ENCODE data around the gene KCNJ5.

Gene KCNJ5

GRCh38 chr11:128942817-128943427, 51.8 kb downstream of the KCNJ5 start, which contains the start of gene TP53AIP1:
TP53AIP1 (minus strand) TSS chr11:128942871; CDS start chr11:128937818, 5,053 bp downstream.
- Histone ChIP-seq H3K27ac (ENCODE audit: low read depth, low read length) (no peak within 1 kb of the TSS), H3K4me1 (ENCODE audit: control insufficient read depth, insufficient read depth, low read length) (no peaks in the 10 kb centered on the region), H3K9ac (ENCODE audit: low read length) (no peak within 1 kb of the TSS), H3K36me3 (ENCODE audit: control insufficient read depth, insufficient read depth, low read length) (no peaks in the 10 kb centered on the region), H3K27me3 (ENCODE audit: control insufficient read depth, insufficient read depth, low read length) (no peaks in the 10 kb centered on the region), H3K4me3 (ENCODE audit: low read length) (no peak within 1 kb of the TSS)

- no peaks in the 10 kb centered on the region for H3K36me3 ChIP-seq (ENCODE audit: control insufficient read depth, insufficient read depth, low read length)
- H3K27ac ChIP-seq (ENCODE audit: low read depth, low read length): no peak overlapping the region
- no peaks in the 10 kb centered on the region for H3K27me3 ChIP-seq (ENCODE audit: control insufficient read depth, insufficient read depth, low read length)
- H3K4me1 ChIP-seq (ENCODE audit: control insufficient read depth, insufficient read depth, low read length): no peaks in the 10 kb centered on the region
- no peak overlapping the region for H3K4me3 ChIP-seq (ENCODE audit: low read length)
- H3K9ac ChIP-seq (ENCODE audit: low read length): no peak overlapping the region
Measured at GRCh38 chr11:128943428-128943976, 52.3 kb downstream of the KCNJ5 start.

DNA sequence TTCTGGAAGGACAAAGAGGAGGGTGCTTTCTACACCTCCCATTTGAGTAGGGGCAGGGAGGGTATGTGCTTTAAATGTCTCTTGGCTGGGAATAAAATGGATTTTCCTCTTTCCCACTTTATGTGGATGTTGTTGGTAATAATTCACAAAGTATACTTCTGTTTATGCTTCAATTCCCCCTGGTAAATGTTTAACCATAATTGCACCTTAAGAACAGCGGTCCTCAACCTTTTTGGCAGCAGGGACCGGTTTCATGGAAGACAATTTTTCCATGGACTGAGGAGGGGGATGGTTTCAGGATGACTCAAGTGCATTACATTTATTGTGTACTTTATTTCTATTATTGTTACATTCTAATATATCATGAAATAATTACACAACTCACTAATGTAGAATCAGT, 55.5 kb downstream of the KCNJ5 start:
- Histone ChIP-seq H3K27ac (ENCODE audit: low read depth, low read length) (no peak overlapping the region), H3K9ac (ENCODE audit: low read length) (no peak overlapping the region), H3K36me3 (ENCODE audit: control insufficient read depth, insufficient read depth, low read length) (no peaks in the 10 kb centered on the region), H3K4me1 (ENCODE audit: control insufficient read depth, insufficient read depth, low read length) (no peaks in the 10 kb centered on the region), H3K27me3 (ENCODE audit: control insufficient read depth, insufficient read depth, low read length) (no peaks in the 10 kb centered on the region), H3K4me3 (ENCODE audit: low read length) (no peak overlapping the region)

- H3K27ac ChIP-seq (ENCODE audit: low read depth, low read length): no peak overlapping the region
- no peaks in the 10 kb centered on the region for H3K36me3 ChIP-seq (ENCODE audit: control insufficient read depth, insufficient read depth, low read length)
- no peaks in the 10 kb centered on the region for H3K4me1 ChIP-seq (ENCODE audit: control insufficient read depth, insufficient read depth, low read length)
- no peak overlapping the region for H3K9ac ChIP-seq (ENCODE audit: low read length)
- H3K4me3 ChIP-seq (ENCODE audit: low read length): no peak overlapping the region
- no peaks in the 10 kb centered on the region for H3K27me3 ChIP-seq (ENCODE audit: control insufficient read depth, insufficient read depth, low read length)
Measured at GRCh38 chr11:128947773-128948172, 56.6 kb downstream of the KCNJ5 start.

GRCh38 chr11:128948583-128948982, 57.4 kb downstream of the KCNJ5 start:
- Histone ChIP-seq H3K9ac (ENCODE audit: low read length) (no peak overlapping the region), H3K27me3 (ENCODE audit: control insufficient read depth, insufficient read depth, low read length) (peaks cover 2% of the 10 kb centered on the region)

GRCh38 chr11:128949791-128950454, 58.8 kb downstream of the KCNJ5 start:
- no peaks in the 10 kb centered on the region for H3K4me1 ChIP-seq (ENCODE audit: control insufficient read depth, insufficient read depth, low read length)
- H3K36me3 ChIP-seq (ENCODE audit: control insufficient read depth, insufficient read depth, low read length): no peaks in the 10 kb centered on the region
- peaks cover 2% of the 10 kb centered on the region for H3K27me3 ChIP-seq (ENCODE audit: control insufficient read depth, insufficient read depth, low read length)
- no peak overlapping the region for H3K27ac ChIP-seq (ENCODE audit: low read depth, low read length)
- no peak overlapping the region for H3K9ac ChIP-seq (ENCODE audit: low read length)
- no peak overlapping the region for H3K4me3 ChIP-seq (ENCODE audit: low read length)

More at GRCh38 chr11:128948583-128948982, 57.4 kb downstream of the KCNJ5 start:
- no peak overlapping the region for H3K4me3 ChIP-seq (ENCODE audit: low read length)
- no peaks in the 10 kb centered on the region for H3K36me3 ChIP-seq (ENCODE audit: control insufficient read depth, insufficient read depth, low read length)
- H3K4me1 ChIP-seq (ENCODE audit: control insufficient read depth, insufficient read depth, low read length): no peaks in the 10 kb centered on the region
- no peak overlapping the region for H3K27ac ChIP-seq (ENCODE audit: low read depth, low read length)

- Histone ChIP-seq H3K27me3 (ENCODE audit: control insufficient read depth, insufficient read depth, low read length) (peaks cover 2% of the 10 kb centered on the region), H3K4me1 (ENCODE audit: control insufficient read depth, insufficient read depth, low read length) (no peaks in the 10 kb centered on the region), H3K27ac (ENCODE audit: low read depth, low read length) (no peak overlapping the region), H3K4me3 (ENCODE audit: low read length) (no peak overlapping the region), H3K9ac (ENCODE audit: low read length) (no peak overlapping the region), H3K36me3 (ENCODE audit: control insufficient read depth, insufficient read depth, low read length) (no peaks in the 10 kb centered on the region)
Measured at GRCh38 chr11:128953151-128953550, 62.0 kb downstream of the KCNJ5 start.

- H3K27me3 ChIP-seq (ENCODE audit: control insufficient read depth, insufficient read depth, low read length): peaks cover 2% of the 10 kb centered on the region
- H3K36me3 ChIP-seq (ENCODE audit: control insufficient read depth, insufficient read depth, low read length): no peaks in the 10 kb centered on the region
- H3K4me1 ChIP-seq (ENCODE audit: control insufficient read depth, insufficient read depth, low read length): no peaks in the 10 kb centered on the region
- no peak overlapping the region for H3K9ac ChIP-seq (ENCODE audit: low read length)
- H3K4me3 ChIP-seq (ENCODE audit: low read length): no peak overlapping the region
- H3K27ac ChIP-seq (ENCODE audit: low read depth, low read length): no peak overlapping the region
Measured at GRCh38 chr11:128955636-128956035, 64.5 kb downstream of the KCNJ5 start.

DNA sequence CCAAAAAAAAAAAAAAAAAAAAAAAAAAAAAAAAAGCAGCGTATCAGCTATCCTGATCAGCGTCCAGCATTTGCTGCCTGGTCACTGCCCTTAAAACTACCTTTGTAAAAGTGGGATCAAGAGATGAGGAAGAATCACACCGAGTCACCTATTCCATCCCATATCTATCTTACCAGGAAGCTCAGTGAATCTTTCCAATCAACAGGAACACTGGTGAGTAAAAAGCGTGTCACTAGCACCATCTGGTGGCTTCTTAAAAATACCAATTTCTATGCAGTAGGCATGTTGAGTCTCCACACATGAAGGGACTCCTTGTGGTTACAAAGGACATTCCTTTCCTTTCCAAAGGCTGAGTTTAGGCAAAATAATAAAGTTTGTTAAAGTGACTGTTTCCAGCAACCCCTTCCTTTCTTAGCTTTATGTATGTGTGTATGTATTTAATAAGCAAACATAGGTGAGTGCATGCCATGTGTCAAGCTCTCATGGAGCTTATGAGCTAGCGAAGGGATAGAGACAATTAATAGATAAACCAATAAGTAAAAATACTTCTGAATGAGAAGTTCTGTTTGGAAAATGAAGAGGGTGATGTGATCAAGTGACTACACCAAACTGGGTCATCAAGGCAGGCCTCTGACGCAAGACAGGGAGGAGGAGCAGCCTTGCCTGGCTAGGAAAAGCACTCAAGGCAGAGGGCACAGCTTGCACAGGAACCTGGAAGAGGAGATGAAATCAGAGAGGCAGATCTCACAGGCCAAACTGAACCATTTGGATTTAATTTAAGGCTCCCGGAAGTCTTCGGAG, 65.4 kb downstream of the KCNJ5 start:
- Histone ChIP-seq H3K4me3 (ENCODE audit: low read length) (no peak overlapping the region), H3K9ac (ENCODE audit: low read length) (no peak overlapping the region), H3K36me3 (ENCODE audit: control insufficient read depth, insufficient read depth, low read length) (no peaks in the 10 kb centered on the region), H3K27ac (ENCODE audit: low read depth, low read length) (no peak overlapping the region), H3K4me1 (ENCODE audit: control insufficient read depth, insufficient read depth, low read length) (no peaks in the 10 kb centered on the region), H3K27me3 (ENCODE audit: control insufficient read depth, insufficient read depth, low read length) (peaks cover 2% of the 10 kb centered on the region)

DNA sequence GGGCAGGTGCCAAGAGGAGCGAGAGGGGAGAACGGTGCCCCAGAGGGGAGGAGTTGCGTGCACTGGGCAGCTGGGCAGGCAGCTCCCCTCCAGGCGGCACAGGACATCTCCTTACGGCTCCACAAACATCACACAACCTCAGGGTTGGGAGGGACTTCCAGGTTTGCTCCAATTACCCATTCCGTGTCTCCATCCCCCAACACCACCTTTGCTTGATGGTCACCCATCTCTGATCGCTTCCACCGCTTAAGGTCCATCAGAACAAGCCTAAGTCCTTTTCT, 66.0 kb downstream of the KCNJ5 start:
- Histone ChIP-seq H3K4me3 (ENCODE audit: low read length) (no peak overlapping the region), H3K27me3 (ENCODE audit: control insufficient read depth, insufficient read depth, low read length) (peaks cover 2% of the 10 kb centered on the region), H3K36me3 (ENCODE audit: control insufficient read depth, insufficient read depth, low read length) (no peaks in the 10 kb centered on the region), H3K4me1 (ENCODE audit: control insufficient read depth, insufficient read depth, low read length) (no peaks in the 10 kb centered on the region), H3K9ac (ENCODE audit: low read length) (no peak overlapping the region), H3K27ac (ENCODE audit: low read depth, low read length) (no peak overlapping the region)

- H3K36me3 ChIP-seq (ENCODE audit: control insufficient read depth, insufficient read depth, low read length): peaks cover 2% of the 10 kb centered on the region
- no peak overlapping the region for H3K4me3 ChIP-seq (ENCODE audit: low read length)
- H3K27me3 ChIP-seq (ENCODE audit: control insufficient read depth, insufficient read depth, low read length): no peaks in the 10 kb centered on the region
- no peaks in the 10 kb centered on the region for H3K4me1 ChIP-seq (ENCODE audit: control insufficient read depth, insufficient read depth, low read length)
- no peak overlapping the region for H3K27ac ChIP-seq (ENCODE audit: low read depth, low read length)
- no peak overlapping the region for H3K9ac ChIP-seq (ENCODE audit: low read length)
Measured at GRCh38 chr11:128961645-128962044, 70.5 kb downstream of the KCNJ5 start.

DNA sequence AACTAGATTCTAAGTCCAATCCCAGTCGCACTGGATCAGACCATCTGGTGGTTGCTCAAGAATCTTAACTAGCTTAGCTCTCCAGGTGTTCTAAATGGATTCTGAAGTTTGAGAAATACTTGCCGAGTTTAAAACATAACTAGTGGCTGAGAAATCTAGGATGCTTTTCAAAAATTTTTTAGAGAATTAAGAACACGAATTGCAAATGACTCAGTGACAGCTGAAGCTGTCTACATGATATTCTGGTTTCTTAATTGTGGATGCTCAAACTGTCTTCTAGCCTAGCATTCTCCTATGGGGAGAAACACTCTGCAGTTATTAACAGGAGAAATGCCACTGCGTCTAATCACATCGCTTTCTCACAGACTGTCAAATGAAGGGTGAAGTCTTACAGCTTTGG, 71.7 kb downstream of the KCNJ5 start:
- H3K27ac ChIP-seq (ENCODE audit: low read depth, low read length): no peak overlapping the region
- no peaks in the 10 kb centered on the region for H3K4me1 ChIP-seq (ENCODE audit: control insufficient read depth, insufficient read depth, low read length)
- no peaks in the 10 kb centered on the region for H3K27me3 ChIP-seq (ENCODE audit: control insufficient read depth, insufficient read depth, low read length)
- H3K36me3 ChIP-seq (ENCODE audit: control insufficient read depth, insufficient read depth, low read length): peaks cover 2% of the 10 kb centered on the region
- H3K4me3 ChIP-seq (ENCODE audit: low read length): no peak overlapping the region
- no peak overlapping the region for H3K9ac ChIP-seq (ENCODE audit: low read length)

Data from rectal smooth muscle tissue (tissue), 1 donor.